ENCODE results near the gene MAPRE2.

GRCh38 chr18:35137632-35138031 lies 96.4 kb downstream of the MAPRE2 start:
- TF ChIP-seq CTCF (conservative IDR thresholded peaks at IDR 0.05), result no peak
- TF ChIP-seq EZH2 (IDR thresholded peaks at IDR 0.05; ENCODE audit: low read depth), result no peak

Data from PC-9 (cell line).